Stimulated activated naive B cell treated with anti-CD40 and anti-IgM and Interleukin-4, amounts not matched to agents 10 μg/mL and 1 μg/mL and 100 μg/mL, for 72 hours (primary cell): ENCODE measurements around the gene FAM3B.
"Not testable (repeated sequence)": the region's sequence is repeated elsewhere in the genome, so short reads cannot be mapped to it uniquely, and the experiment has no call there.

ENCODE experiments used
- ATAC-seq, 2 donors: fragments of 150-1000 bp; cut with Tn5 transposase; replicated peaks; 2 replicates each; pipeline ENCODE4 v1.10.0; 2021; ENCODE audit warnings: moderate library complexity in 1 of 2
- DNase-seq: peaks from one replicate; pipeline ENCODE4 v3.0.0; 2021
- H3K27ac Mint-ChIP-seq: one replicate; pipeline ENCODE4 v1.8.0; 2022; ENCODE audit warnings: mild to moderate bottlenecking, mixed read lengths
- H3K27me3 Mint-ChIP-seq, 2 donors: one replicate each; pipeline ENCODE4 v1.8.0; 2022; ENCODE audit warnings: mixed read lengths in 2 of 2
- H3K36me3 Mint-ChIP-seq, 2 donors: one replicate each; pipeline ENCODE4 v1.8.0; 2022; ENCODE audit warnings: mixed read lengths in 2 of 2, mild to moderate bottlenecking in 1 of 2
- H3K4me1 Mint-ChIP-seq, 2 donors: one replicate each; pipeline ENCODE4 v1.8.0; 2022; ENCODE audit warnings: mixed read lengths in 2 of 2, mild to moderate bottlenecking in 1 of 2
- H3K4me3 Mint-ChIP-seq, 2 donors: one replicate each; pipeline ENCODE4 v1.8.0; 2022; ENCODE audit warnings: mild to moderate bottlenecking in 2 of 2, mixed read lengths in 2 of 2, moderate library complexity in 1 of 2
- H3K9me3 Mint-ChIP-seq, 2 donors: one replicate each; pipeline ENCODE4 v1.8.0; 2022; ENCODE audit warnings: mixed read lengths in 2 of 2, mild to moderate bottlenecking in 1 of 2

Gene FAM3B

DNA sequence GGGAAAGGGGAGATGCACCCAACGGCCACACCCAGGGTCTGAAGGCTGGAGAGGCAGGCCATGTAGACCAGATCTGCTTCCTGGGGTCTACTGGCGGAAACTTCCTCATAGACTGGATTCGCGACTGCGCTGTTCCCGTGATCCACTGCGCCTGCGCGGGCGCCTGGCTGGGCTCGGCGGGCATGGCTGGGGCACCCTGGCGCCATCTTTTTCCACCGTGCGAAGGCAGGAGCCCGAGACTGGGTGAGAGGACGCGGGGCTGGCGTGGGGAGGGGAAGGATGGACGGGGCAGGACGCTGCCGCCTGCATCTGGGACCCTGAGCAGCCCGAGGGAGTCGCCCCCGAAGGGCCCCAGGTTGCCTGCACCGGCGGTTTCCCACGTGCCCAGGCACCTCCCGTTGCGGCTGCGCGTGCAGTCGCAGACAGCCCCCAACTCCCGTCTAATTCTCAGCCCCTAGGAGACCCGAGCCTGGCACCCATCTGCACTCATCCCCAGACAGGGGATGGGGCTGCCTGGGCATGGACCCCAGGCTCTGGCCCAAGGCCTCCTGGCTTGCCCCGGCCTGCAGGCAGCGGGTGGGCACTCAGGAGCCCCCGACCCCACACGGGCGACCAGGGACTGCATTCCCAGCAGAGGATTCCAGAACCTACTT, 12.4 kb upstream of the FAM3B start:
- H3K27ac Mint-ChIP-seq = no peak overlapping the region
- DNase-seq = no peak
- H3K27me3 Mint-ChIP-seq = peaks cover 15 to 26% of the 10 kb centered on the region in 2 donors
- peaks cover 3 to 5% of the 10 kb centered on the region in 2 donors for H3K9me3 Mint-ChIP-seq
- no peak for ATAC-seq
- H3K4me3 Mint-ChIP-seq = no peak overlapping the region
- H3K4me1 Mint-ChIP-seq = no peaks in the 10 kb centered on the region
- peaks cover 0 to 4% of the 10 kb centered on the region in 2 donors for H3K36me3 Mint-ChIP-seq

GRCh38 chr21:41307219-41307618, 9.4 kb upstream of the FAM3B start:
- no peak for DNase-seq
- no peak for ATAC-seq
- peaks cover 0 to 5% of the 10 kb centered on the region in 2 donors for H3K4me1 Mint-ChIP-seq
- H3K4me3 Mint-ChIP-seq = no peak overlapping the region
- H3K9me3 Mint-ChIP-seq = peaks cover 3 to 5% of the 10 kb centered on the region in 2 donors
- no peak overlapping the region for H3K27ac Mint-ChIP-seq
- H3K27me3 Mint-ChIP-seq = peaks cover 28 to 43% of the 10 kb centered on the region in 2 donors
- H3K36me3 Mint-ChIP-seq = peaks cover 0 to 4% of the 10 kb centered on the region in 2 donors

- H3K27me3 Mint-ChIP-seq = peaks cover 47 to 66% of the 10 kb centered on the region in 2 donors
- H3K36me3 Mint-ChIP-seq, H3K4me1 Mint-ChIP-seq, ATAC-seq, H3K9me3 Mint-ChIP-seq, DNase-seq, H3K4me3 Mint-ChIP-seq, H3K27ac Mint-ChIP-seq: not testable (repeated sequence)
These were observed 3.1 kb upstream of the FAM3B start for GRCh38 chr21:41313285-41314164.

DNA sequence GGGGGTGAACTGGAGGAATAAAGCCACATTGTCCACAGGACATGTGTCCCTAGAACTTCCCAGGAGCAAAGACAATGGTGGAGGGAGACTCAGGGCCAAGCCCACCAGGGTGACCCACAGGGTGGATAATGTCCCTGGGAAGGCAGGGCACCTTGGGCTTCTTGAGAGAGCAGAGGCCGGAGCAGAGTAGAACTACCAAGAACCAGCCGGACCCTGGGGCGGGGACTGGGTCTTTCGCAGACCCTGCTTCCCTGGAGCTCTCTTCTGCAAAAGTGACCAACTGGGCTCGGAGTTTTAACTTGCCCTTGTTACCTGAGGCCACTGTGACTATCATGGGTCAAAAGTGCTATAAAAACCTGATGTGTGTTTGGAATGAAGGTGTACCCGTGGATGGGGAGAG, 875 bp upstream of the FAM3B start:
- H3K4me3 Mint-ChIP-seq = peak overlapping the region in 1 of 2 donors; percentile 10
- H3K27ac Mint-ChIP-seq = no peak overlapping the region
- no peaks in the 10 kb centered on the region for H3K36me3 Mint-ChIP-seq
- H3K9me3 Mint-ChIP-seq = no peaks in the 10 kb centered on the region
- peaks cover 3 to 6% of the 10 kb centered on the region in 2 donors for H3K4me1 Mint-ChIP-seq
- peaks cover 41 to 63% of the 10 kb centered on the region in 2 donors for H3K27me3 Mint-ChIP-seq
- DNase-seq = no peak
- ATAC-seq = no peak

GRCh38 chr21:41317063-41317392, 427 bp downstream of the FAM3B start:
- Mint-ChIP-seq H3K4me3 (peak overlapping the region; percentile 60 to 61), H3K27ac (no peak overlapping the region)

DNA sequence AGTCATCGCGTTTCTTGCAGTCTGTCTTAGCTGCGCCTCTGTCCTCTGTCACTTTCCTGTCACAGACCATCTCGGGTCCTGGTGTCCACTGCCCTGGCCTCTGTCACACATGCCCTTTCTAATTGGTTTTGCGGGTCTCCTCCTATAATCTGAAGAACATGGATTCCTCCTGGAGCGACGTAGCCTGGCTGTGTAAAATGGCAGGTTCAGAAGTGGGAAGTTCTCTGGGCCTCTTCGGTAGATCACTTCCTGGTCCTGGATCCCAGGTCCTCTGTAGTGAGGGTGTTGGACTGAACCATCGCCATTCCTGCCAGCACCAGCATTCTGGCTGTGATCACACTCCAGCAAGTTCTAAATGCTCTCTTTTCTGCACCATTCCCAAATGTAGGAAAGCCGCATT, 857 bp downstream of the FAM3B start:
- DNase-seq (no peak), ATAC-seq (no peak)
- Mint-ChIP-seq H3K4me1 (peaks cover 3 to 6% of the 10 kb centered on the region in 2 donors), H3K27me3 (peaks cover 44 to 66% of the 10 kb centered on the region in 2 donors), H3K9me3 (no peaks in the 10 kb centered on the region), H3K36me3 (no peaks in the 10 kb centered on the region), H3K4me3 (peak overlapping the region; percentile 40 to 61), H3K27ac (no peak overlapping the region)

More at GRCh38 chr21:41317063-41317392, 427 bp downstream of the FAM3B start:
- H3K9me3 Mint-ChIP-seq = no peaks in the 10 kb centered on the region
- H3K36me3 Mint-ChIP-seq = no peaks in the 10 kb centered on the region
- peaks cover 3 to 6% of the 10 kb centered on the region in 2 donors for H3K4me1 Mint-ChIP-seq
- DNase-seq (no peak), ATAC-seq (no peak)
- peaks cover 44 to 66% of the 10 kb centered on the region in 2 donors for H3K27me3 Mint-ChIP-seq

DNA sequence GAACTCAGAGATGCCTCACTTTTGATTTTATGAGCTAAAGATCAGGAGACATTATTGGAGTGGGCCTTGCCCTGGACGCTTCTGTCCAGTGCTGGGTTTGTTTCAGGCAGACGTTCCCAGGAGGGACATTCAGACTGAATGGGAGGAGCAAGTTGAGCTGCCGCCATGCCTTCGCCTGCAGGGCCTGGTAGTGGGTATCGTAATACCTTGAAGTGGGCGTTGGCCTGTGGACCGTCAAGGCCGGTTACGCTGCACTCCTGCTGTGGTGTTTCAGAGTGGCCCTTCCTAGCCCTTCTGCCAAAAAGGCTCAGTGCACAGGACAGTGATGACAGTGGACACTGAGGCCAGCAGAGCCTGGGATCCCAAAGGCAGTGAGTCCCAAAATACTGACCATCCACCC, 1.6 kb downstream of the FAM3B start:
- DNase-seq (no peak), ATAC-seq (no peak)
- Mint-ChIP-seq H3K9me3 (no peaks in the 10 kb centered on the region), H3K27ac (no peak overlapping the region), H3K4me3 (no peak overlapping the region), H3K27me3 (peaks cover 44 to 73% of the 10 kb centered on the region in 2 donors), H3K36me3 (no peaks in the 10 kb centered on the region), H3K4me1 (peaks cover 3 to 6% of the 10 kb centered on the region in 2 donors)

GRCh38 chr21:41319273-41319672, 2.7 kb downstream of the FAM3B start:
- H3K36me3 Mint-ChIP-seq = no peaks in the 10 kb centered on the region
- H3K4me3 Mint-ChIP-seq = no peak overlapping the region
- H3K27ac Mint-ChIP-seq = no peak overlapping the region
- DNase-seq (no peak), ATAC-seq (no peak)
- H3K27me3 Mint-ChIP-seq = peaks cover 44 to 72% of the 10 kb centered on the region in 2 donors
- H3K9me3 Mint-ChIP-seq = no peaks in the 10 kb centered on the region
- peaks cover 3 to 6% of the 10 kb centered on the region in 2 donors for H3K4me1 Mint-ChIP-seq

DNA sequence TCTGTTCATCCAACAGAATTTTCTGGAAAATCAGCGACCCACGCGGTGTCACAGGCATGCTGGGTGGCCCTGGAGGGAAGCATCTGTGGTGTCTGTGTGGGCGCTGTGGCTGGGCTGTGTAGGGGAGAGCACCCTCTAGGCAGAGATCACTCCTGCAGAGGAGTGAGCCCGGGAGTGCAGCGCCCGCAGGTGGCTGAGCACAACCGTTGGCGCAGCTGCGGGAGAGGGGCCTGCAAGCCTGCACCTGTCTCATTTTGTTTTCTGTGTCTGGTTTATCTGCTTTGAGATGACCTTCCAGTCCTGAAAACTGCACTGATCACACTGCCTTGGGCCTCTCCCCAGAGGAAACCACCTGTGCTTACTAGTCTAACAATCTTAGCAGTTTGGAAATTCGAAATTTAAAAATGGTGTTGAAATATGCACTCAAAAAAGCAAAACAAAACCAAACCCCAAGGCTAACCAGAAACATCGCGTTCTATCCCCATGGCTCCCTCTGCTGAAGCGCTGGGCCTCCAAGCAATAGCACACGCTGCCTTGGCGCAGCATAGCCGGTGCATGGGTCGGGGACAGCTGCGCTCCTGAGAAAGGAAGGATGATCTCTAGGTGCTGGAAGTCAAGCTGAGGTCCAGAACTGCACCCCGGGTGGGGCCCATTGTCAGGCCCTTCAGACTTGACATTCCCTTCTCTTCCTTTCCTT, 4.8 kb downstream of the FAM3B start:
- peak in 1 of 2 donors; percentile 45 for ATAC-seq
- H3K27ac Mint-ChIP-seq = no peak overlapping the region
- no peaks in the 10 kb centered on the region for H3K36me3 Mint-ChIP-seq
- no peak overlapping the region for H3K4me3 Mint-ChIP-seq
- no peaks in the 10 kb centered on the region for H3K9me3 Mint-ChIP-seq
- H3K27me3 Mint-ChIP-seq = peaks cover 24 to 51% of the 10 kb centered on the region in 2 donors
- H3K4me1 Mint-ChIP-seq = peaks cover 5 to 6% of the 10 kb centered on the region in 2 donors
- no peak for DNase-seq

GRCh38 chr21:41321908-41322495, 5.4 kb downstream of the FAM3B start:
- DNase-seq = no peak
- ATAC-seq = no peak
- H3K9me3 Mint-ChIP-seq = no peaks in the 10 kb centered on the region
- peaks cover 5 to 6% of the 10 kb centered on the region in 2 donors for H3K4me1 Mint-ChIP-seq
- H3K27ac Mint-ChIP-seq = no peak overlapping the region
- H3K36me3 Mint-ChIP-seq = no peaks in the 10 kb centered on the region
- H3K27me3 Mint-ChIP-seq = peaks cover 24 to 48% of the 10 kb centered on the region in 2 donors
- H3K4me3 Mint-ChIP-seq = no peak overlapping the region

DNA sequence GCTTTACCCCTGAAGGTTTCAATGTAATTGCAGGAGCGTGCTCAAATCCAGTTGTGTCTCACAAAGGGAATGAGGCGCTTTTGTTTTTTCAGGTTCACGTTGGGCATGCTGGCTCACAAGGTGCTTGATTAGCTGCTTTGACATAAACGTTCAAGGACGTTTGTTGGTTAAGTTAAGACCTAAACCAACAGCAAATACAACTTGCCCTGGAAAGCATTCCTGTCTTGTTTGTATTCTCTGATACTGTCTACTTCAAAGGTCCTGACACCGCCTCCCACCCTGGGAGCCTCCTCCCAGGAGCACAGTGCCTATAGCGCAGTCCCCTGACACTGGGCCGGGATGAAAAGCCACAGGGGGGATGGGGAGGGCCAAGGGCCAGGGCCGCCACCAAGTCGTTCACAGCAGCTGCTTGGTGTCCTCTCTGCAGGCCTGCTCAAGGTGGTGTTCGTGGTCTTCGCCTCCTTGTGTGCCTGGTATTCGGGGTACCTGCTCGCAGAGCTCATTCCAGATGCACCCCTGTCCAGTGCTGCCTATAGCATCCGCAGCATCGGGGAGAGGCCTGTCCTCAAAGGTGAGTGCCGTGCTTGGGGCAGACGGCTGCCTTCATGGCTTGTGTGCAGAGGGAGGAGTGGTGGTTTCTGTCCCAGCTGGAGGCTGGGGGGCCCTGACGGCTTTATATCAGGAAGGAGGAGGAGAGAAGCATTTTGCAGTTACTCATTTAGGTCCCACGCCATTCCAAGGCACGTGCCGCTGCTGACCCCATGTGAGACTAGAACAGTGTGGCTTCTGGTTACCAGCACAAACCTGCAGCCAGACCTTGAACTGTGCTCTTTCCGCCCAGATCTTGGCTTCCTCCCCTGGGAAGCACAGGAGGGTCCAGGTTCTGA, 6.1 kb downstream of the FAM3B start:
- H3K27ac Mint-ChIP-seq = no peak overlapping the region
- DNase-seq (no peak), ATAC-seq (no peak)
- no peaks in the 10 kb centered on the region for H3K9me3 Mint-ChIP-seq
- no peaks in the 10 kb centered on the region for H3K36me3 Mint-ChIP-seq
- peaks cover 19 to 41% of the 10 kb centered on the region in 2 donors for H3K27me3 Mint-ChIP-seq
- H3K4me3 Mint-ChIP-seq = no peak overlapping the region
- peaks cover 0 to 1% of the 10 kb centered on the region in 2 donors for H3K4me1 Mint-ChIP-seq

- Mint-ChIP-seq H3K36me3 (no peaks in the 10 kb centered on the region), H3K27ac (no peak overlapping the region), H3K4me1 (peaks cover 0 to 1% of the 10 kb centered on the region in 2 donors), H3K9me3 (no peaks in the 10 kb centered on the region), H3K27me3 (peaks cover 6 to 25% of the 10 kb centered on the region in 2 donors), H3K4me3 (no peak overlapping the region)
- DNase-seq (no peak), ATAC-seq (no peak)
These were observed 8.7 kb downstream of the FAM3B start for GRCh38 chr21:41325138-41325912.
